Gastroesophageal sphincter (tissue), 4 donors: ENCODE results near the gene TRMT112. TPM values are rescaled to one million over a fixed set of nuclear protein-coding genes. Genes with fewer than 3 reads are reported as not detected.

Experiments
- ATAC-seq: fragments of 150-250 bp; one replicate; pipeline ENCODE4 v1.9.1; 2016; ENCODE audit warnings: mild to moderate bottlenecking, moderate library complexity
- H3K27ac ChIP-seq, 4 donors: fragments of 200-600 bp; sonication (generic) in 3 of 4; 1 replicate in 3 of 4; 2 replicates in 1 of 4; pipeline ENCODE4 v1.5.1; 2016 to 2019
- H3K27me3 ChIP-seq: fragments of 200-600 bp; sonication (generic); one replicate; pipeline ENCODE4 v1.5.1; 2019
- H3K36me3 ChIP-seq, 2 donors: fragments of 200-600 bp; sonication (generic); one replicate each; pipeline ENCODE4 v1.5.1; 2019; ENCODE audit warnings: control low read depth in 1 of 2
- H3K4me1 ChIP-seq, 3 donors: fragments of 200-600 bp; sonication (generic); 1 replicate in 2 of 3; 2 replicates in 1 of 3; pipeline ENCODE4 v1.5.1; 2016 to 2019; ENCODE audit warnings: control low read depth in 2 of 3
- H3K4me3 ChIP-seq, 2 donors: fragments of 200-600 bp; sonication (generic); one replicate each; pipeline ENCODE4 v1.5.1; 2019; ENCODE audit warnings: mild to moderate bottlenecking in 1 of 2, moderate library complexity in 1 of 2
- H3K9me3 ChIP-seq, 3 donors: fragments of 200-600 bp; sonication (generic); one replicate each; pipeline ENCODE4 v1.5.1; 2017 to 2019; ENCODE audit warnings: control low read depth in 2 of 3
- CTCF ChIP-seq, 4 experiments: fragments of 200-600 bp in 2 of 4; fragments of 450-650 bp in 2 of 4; sonication (generic) in 1 of 4; IDR thresholded peaks; one replicate each; pipeline ENCODE4 v1.5.1; 2017 to 2019; ENCODE audit warnings: antibody characterized with exemption in 4 of 4, mild to moderate bottlenecking in 2 of 4, moderate library complexity in 2 of 4
- EP300 ChIP-seq: sonication (generic); formaldehyde crosslinking; IDR thresholded peaks from one replicate; pipeline ENCODE4 v1.6.1; 2017; ENCODE audit warnings: antibody characterized with exemption, mild to moderate bottlenecking
- POLR2A ChIP-seq, 2 donors: fragments of 450-650 bp; IDR thresholded peaks; one replicate each; pipeline ENCODE4 v1.6.1; 2017; ENCODE audit warnings: antibody characterized with exemption in 2 of 2, mild to moderate bottlenecking in 2 of 2, moderate library complexity in 1 of 2
- POLR2AphosphoS5 ChIP-seq: sonication (generic); formaldehyde crosslinking; IDR thresholded peaks from one replicate; pipeline ENCODE4 v1.6.1; 2017; ENCODE audit warnings: antibody characterized with exemption
- WGBS, 2 donors: methylation state at CpG; one replicate each; pipeline ENCODE4 v1.1.5; 2018; ENCODE audit warnings: low coverage in 1 of 2; 5-methylcytosine and 5-hydroxymethylcytosine counted together
- total RNA-seq, 4 donors: library from RNA; depleted of rRNA; stranded (reverse); fragments of >200 nt; gene quantifications; one replicate each; pipeline ENCODE4 v1.1.0, GENCODE V29; 2016

The TRMT112 gene
- total RNA-seq, 4 donors from 2014 or later: 180 to 267 (median 218) TPM

- peaks cover 0 to 74% (median 28%) of the 10 kb centered on the region in 3 donors for H3K4me1 ChIP-seq
- peak overlapping the region; percentile 88 to 96 (median 94) for H3K27ac ChIP-seq
- TF ChIP-seq POLR2AphosphoS5 (no peak), POLR2A (IDR thresholded peaks at IDR 0.05) (no peak), CTCF (IDR thresholded peaks at IDR 0.05) (no peak), EP300 (no peak)
- peaks cover 49% of the 10 kb centered on the region for H3K27me3 ChIP-seq
- peak overlapping the region in 1 of 2 donors; percentile 85 for H3K4me3 ChIP-seq
- H3K9me3 ChIP-seq: no peaks in the 10 kb centered on the region
- peaks cover 0 to 7% of the 10 kb centered on the region in 2 donors for H3K36me3 ChIP-seq
- 60 to 71% methylated on average over 5 of the region's 13 CpGs for WGBS, 2 donors
- no peak for ATAC-seq
Measured at GRCh38 chr11:64303109-64304031, 14.0 kb downstream of the TRMT112 start.

GRCh38 chr11:64299847-64300648, 17.3 kb downstream of the TRMT112 start, which contains the start of gene CATSPERZ:
CATSPERZ (plus strand) TSS chr11:64300358; CDS start chr11:64300411, 53 bp downstream.
- H3K9me3 ChIP-seq: no peaks in the 10 kb centered on the region
- no peaks in the 10 kb centered on the region for H3K36me3 ChIP-seq
- peak within 1 kb of the TSS; percentile 17 to 53 for H3K4me3 ChIP-seq
- peak within 1 kb of the TSS in 2 of 4 donors; percentile 55 to 64 for H3K27ac ChIP-seq
- no peak for ATAC-seq
- peaks cover 0 to 51% (median 17%) of the 10 kb centered on the region in 3 donors for H3K4me1 ChIP-seq
- 0% methylated on average over 4 to 6 of the region's 54 CpGs for whole genome bisulfite sequencing, 2 donors
- TF ChIP-seq POLR2A (IDR thresholded peaks at IDR 0.05): no peak
- TF ChIP-seq EP300: no peak
- TF ChIP-seq CTCF (IDR thresholded peaks at IDR 0.05): no peak
- TF ChIP-seq POLR2AphosphoS5: no peak
- H3K27me3 ChIP-seq: peaks cover 82% of the 10 kb centered on the region

- 1 to 26% methylated on average over 4 to 12 of the region's 60 CpGs for WGBS, 2 donors
- H3K4me1 ChIP-seq: peaks cover 0 to 45% (median 17%) of the 10 kb centered on the region in 3 donors
- H3K9me3 ChIP-seq: no peaks in the 10 kb centered on the region
- H3K27ac ChIP-seq: peak overlapping the region in 2 of 4 donors; percentile 55 to 64
- H3K27me3 ChIP-seq: peaks cover 90% of the 10 kb centered on the region
- ATAC-seq: peak; percentile 68
- H3K4me3 ChIP-seq: peak overlapping the region; percentile 17 to 53
- H3K36me3 ChIP-seq: no peaks in the 10 kb centered on the region
- TF ChIP-seq POLR2A (IDR thresholded peaks at IDR 0.05) (peak in 1 of 2 donors; percentile 14), CTCF (IDR thresholded peaks at IDR 0.05) (peak in 1 of 4 experiments; percentile 22), EP300 (no peak), POLR2AphosphoS5 (peak; percentile 7)
Measured at GRCh38 chr11:64298966-64299846, 18.2 kb downstream of the TRMT112 start.

- peaks cover 0 to 31% (median 13%) of the 10 kb centered on the region in 3 donors for H3K4me1 ChIP-seq
- TF ChIP-seq EP300: no peak
- TF ChIP-seq POLR2AphosphoS5: no peak
- TF ChIP-seq POLR2A (IDR thresholded peaks at IDR 0.05): no peak
- TF ChIP-seq CTCF (IDR thresholded peaks at IDR 0.05): no peak
- WGBS, 2 donors: 63 to 69% methylated on average over 2 to 7 of the region's 18 CpGs
- no peaks in the 10 kb centered on the region for H3K36me3 ChIP-seq
- peaks cover 98% of the 10 kb centered on the region for H3K27me3 ChIP-seq
- H3K9me3 ChIP-seq: no peaks in the 10 kb centered on the region
- H3K27ac ChIP-seq: no peak overlapping the region
- ATAC-seq: no peak
- H3K4me3 ChIP-seq: no peak overlapping the region
Measured at GRCh38 chr11:64297699-64298358, 19.5 kb downstream of the TRMT112 start.
